Loucy (cell line): Measurements from ENCODE around the gene ZDHHC14.

ENCODE experiments used
- H2AFZ ChIP-seq: fragments of 200-600 bp; sonication (generic); 2 replicates; pipeline ENCODE4 v1.6.0; 2016; ENCODE audit warnings: antibody characterized with exemption, mild to moderate bottlenecking, low read length, moderate library complexity
- H3F3A ChIP-seq: fragments of 200-600 bp; 2 replicates; pipeline ENCODE4 v1.6.0; 2016; ENCODE audit warnings: antibody characterized with exemption, low read depth, mild to moderate bottlenecking
- H3K27me3 ChIP-seq: fragments of 200-600 bp; sonication (generic); 2 replicates; pipeline ENCODE4 v1.6.1; 2014; ENCODE audit warnings: low read length, mild to moderate bottlenecking; ENCODE audit not compliant: insufficient read depth, poor library complexity, severe bottlenecking
- H3K36me3 ChIP-seq: fragments of 200-600 bp; sonication (generic); 2 replicates; pipeline ENCODE4 v1.6.1; 2016; ENCODE audit warnings: low read length; ENCODE audit not compliant: insufficient read depth
- H3K4me1 ChIP-seq: fragments of 200-600 bp; sonication (generic); 2 replicates; pipeline ENCODE4 v1.5.1; 2014; ENCODE audit warnings: low read length, mild to moderate bottlenecking; ENCODE audit not compliant: insufficient read depth, poor library complexity, severe bottlenecking
- H3K4me2 ChIP-seq: fragments of 200-600 bp; sonication (generic); 2 replicates; pipeline ENCODE4 v1.6.0; 2014; ENCODE audit warnings: antibody characterized with exemption, low read length, low read depth, mild to moderate bottlenecking; ENCODE audit not compliant: poor library complexity, severe bottlenecking
- H3K4me3 ChIP-seq: fragments of 200-600 bp; sonication (generic); 2 replicates; pipeline ENCODE4 v1.5.1; 2014; ENCODE audit warnings: low read length, mild to moderate bottlenecking, mixed read lengths; ENCODE audit not compliant: poor library complexity, severe bottlenecking
- H3K79me2 ChIP-seq: fragments of 200-600 bp; sonication (generic); 2 replicates; pipeline ENCODE4 v1.6.1; 2014; ENCODE audit warnings: low read length; ENCODE audit not compliant: insufficient read depth
- H3K9ac ChIP-seq: fragments of 200-600 bp; sonication (generic); 2 replicates; pipeline ENCODE4 v1.6.0; 2014; ENCODE audit warnings: mild to moderate bottlenecking, low read depth, low read length, moderate library complexity; ENCODE audit not compliant: poor library complexity, severe bottlenecking
- H3K9me2 ChIP-seq: fragments of 200-600 bp; sonication (generic); replicated peaks from 2 replicates; pipeline ENCODE4 v1.6.1; 2016; ENCODE audit warnings: low read depth, low read length, mixed read lengths
- H3K9me3 ChIP-seq: fragments of 200-600 bp; sonication (generic); 2 replicates; pipeline ENCODE4 v1.6.1; 2014; ENCODE audit warnings: mild to moderate bottlenecking, antibody characterized with exemption, low read length, low read depth; ENCODE audit not compliant: insufficient read depth
- H4K20me1 ChIP-seq: fragments of 200-600 bp; sonication (generic); 2 replicates; pipeline ENCODE4 v1.6.0; 2014; ENCODE audit warnings: antibody characterized with exemption, low read length, mild to moderate bottlenecking; ENCODE audit not compliant: insufficient read depth, poor library complexity, severe bottlenecking
- CTCF ChIP-seq: fragments of 200-600 bp; sonication (generic); conservative IDR thresholded peaks from 2 replicates; pipeline ENCODE4 v1.5.1; 2014; ENCODE audit warnings: mild to moderate bottlenecking, antibody characterized with exemption, low read length
- EZH2phosphoT487 ChIP-seq: fragments of 200-600 bp; IDR thresholded peaks from 2 replicates; pipeline ENCODE4 v1.6.1; 2018; ENCODE audit warnings: antibody characterized with exemption, mild to moderate bottlenecking, moderate library complexity, borderline replicate concordance

ZDHHC14 gene

DNA sequence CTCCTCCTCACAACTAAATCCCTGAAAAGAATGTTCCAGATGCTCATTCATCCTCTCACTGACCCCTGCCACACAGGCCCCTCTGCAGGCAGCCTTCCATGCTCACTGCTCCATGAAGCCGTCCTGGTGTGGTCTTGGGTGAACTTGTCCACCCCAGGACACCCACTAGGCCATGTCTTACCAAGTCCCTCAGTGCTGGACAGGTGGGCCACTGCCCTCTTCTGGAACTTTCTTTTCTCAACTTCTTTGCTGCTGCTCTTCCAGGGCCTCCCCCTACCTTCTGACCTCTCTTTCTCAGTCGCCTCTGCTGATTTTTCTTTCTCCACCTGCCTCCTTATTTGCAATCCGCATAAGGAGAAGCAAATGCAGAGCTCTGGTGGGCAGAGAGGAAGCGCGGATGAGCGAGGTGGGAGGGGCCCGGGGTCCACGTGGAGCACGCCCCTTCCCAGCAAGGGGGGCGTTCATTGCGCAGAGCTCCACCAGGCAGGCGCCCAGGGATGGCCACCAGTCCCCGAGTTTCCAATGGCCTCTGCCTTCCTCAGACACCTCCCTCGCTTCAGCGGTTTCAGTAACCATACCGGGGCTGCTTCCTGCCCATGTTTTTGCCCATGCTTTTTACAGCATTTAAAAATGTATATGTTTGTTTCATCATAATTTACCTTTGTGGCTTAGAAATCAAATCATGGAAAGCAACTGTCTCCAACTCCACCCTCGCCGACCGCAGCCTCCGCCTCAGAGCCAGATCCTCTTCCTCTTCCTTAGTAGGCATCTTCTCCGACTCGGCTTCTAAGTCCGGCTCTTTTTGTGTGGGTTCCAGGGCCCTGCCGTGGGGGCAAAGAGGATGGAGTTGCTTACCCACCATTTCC, 129.6 kb downstream of the ZDHHC14 start:
- Histone ChIP-seq H3K27me3 (no peaks in the 10 kb centered on the region), H4K20me1 (no peaks in the 10 kb centered on the region), H3K4me3 (no peak overlapping the region), H3K4me1 (peaks cover 7% of the 10 kb centered on the region), H3F3A (no peaks in the 10 kb centered on the region), H3K9me2 (no peaks in the 10 kb centered on the region), H3K9ac (no peak overlapping the region), H3K4me2 (no peak overlapping the region), H2AFZ (no peak overlapping the region), H3K79me2 (no peaks in the 10 kb centered on the region), H3K9me3 (peaks cover 13% of the 10 kb centered on the region; the same call in 1 of the 2 replicates), H3K36me3 (no peaks in the 10 kb centered on the region)
- peak; percentile 13; the same call in 1 of the 2 replicates for TF ChIP-seq CTCF
- no peak for TF ChIP-seq EZH2phosphoT487

DNA sequence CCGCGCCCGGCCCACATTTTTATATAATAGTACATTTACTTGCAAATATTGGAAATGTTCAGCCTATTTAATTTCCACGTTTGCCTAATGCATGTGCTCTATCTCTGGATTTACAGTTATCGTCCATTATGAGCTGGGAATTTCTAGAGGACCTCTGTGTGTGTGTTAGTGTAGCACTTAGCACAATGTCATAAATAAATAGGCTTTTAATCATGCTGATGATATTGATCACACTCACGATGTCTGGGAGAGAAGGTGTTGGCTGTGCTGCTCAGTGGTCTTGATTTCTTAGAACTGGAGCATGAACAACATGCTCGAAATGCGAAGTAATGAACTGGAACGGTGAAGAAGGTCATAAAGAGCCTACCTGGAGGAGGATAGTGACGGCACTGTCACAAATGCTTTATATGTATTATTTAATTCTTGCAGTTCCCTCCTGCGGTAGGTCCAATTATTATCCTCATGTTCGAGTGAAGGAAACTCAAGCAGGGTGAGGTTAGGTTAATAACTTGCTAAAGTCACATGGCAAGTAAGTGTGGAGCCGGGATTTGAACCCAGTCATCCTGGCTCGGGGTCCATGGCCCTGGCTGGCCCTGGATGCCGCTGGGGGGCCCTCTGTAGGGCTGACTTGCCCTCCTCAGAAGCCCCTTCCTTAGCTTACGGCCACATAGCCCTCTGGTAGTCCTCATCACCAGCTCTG, 130.8 kb downstream of the ZDHHC14 start:
- Histone ChIP-seq H3K36me3 (no peaks in the 10 kb centered on the region), H3K9me2 (no peaks in the 10 kb centered on the region), H3K4me2 (no peak overlapping the region), H3K4me3 (no peak overlapping the region), H3F3A (no peaks in the 10 kb centered on the region), H3K9ac (no peak overlapping the region), H4K20me1 (no peaks in the 10 kb centered on the region), H3K79me2 (no peaks in the 10 kb centered on the region), H2AFZ (no peak overlapping the region), H3K27me3 (no peaks in the 10 kb centered on the region), H3K9me3 (0 out of 2 replicates have a peak, but pooled peaks cover under 1% of the 10 kb centered on the region), H3K4me1 (peaks cover 7% of the 10 kb centered on the region)
- TF ChIP-seq CTCF (no peak), EZH2phosphoT487 (no peak)

GRCh38 chr6:157512382-157512682, 131.3 kb downstream of the ZDHHC14 start:
- Histone ChIP-seq H3K27me3 (no peaks in the 10 kb centered on the region), H3K79me2 (no peaks in the 10 kb centered on the region), H3K4me3 (no peak overlapping the region), H3K9ac (no peak overlapping the region), H3K4me2 (no peak overlapping the region), H4K20me1 (no peaks in the 10 kb centered on the region), H3K36me3 (no peaks in the 10 kb centered on the region), H2AFZ (no peak overlapping the region), H3K9me2 (no peaks in the 10 kb centered on the region), H3K9me3 (no peaks in the 10 kb centered on the region), H3K4me1 (peaks cover 7% of the 10 kb centered on the region), H3F3A (no peaks in the 10 kb centered on the region)
- TF ChIP-seq CTCF (no peak), EZH2phosphoT487 (no peak)
